Upper lobe of right lung (tissue), 1 donor: ENCODE data around the gene PGGHG. TPM values are rescaled to one million over a fixed set of nuclear protein-coding genes. Genes with fewer than 3 reads are reported as not detected.
"Not testable (repeated sequence)": the region's sequence is repeated elsewhere in the genome, so short reads cannot be mapped to it uniquely, and the experiment has no call there.

Experiments used
- ATAC-seq: fragments of 200-7000 bp; cut with Tn5 transposase; one replicate; pipeline ENCODE4 v1.9.1; 2020; ENCODE audit warnings: mild to moderate bottlenecking, moderate library complexity
- DNase-seq: peaks from one replicate; pipeline ENCODE4 v3.0.0-alpha.2; 2020
- H3K27ac ChIP-seq: fragments of 200-600 bp; one replicate; pipeline ENCODE4 v1.8.0; 2022
- H3K27me3 ChIP-seq: fragments of 200-600 bp; one replicate; pipeline ENCODE4 v1.8.0; 2022; ENCODE audit warnings: mild to moderate bottlenecking
- H3K36me3 ChIP-seq: fragments of 200-600 bp; one replicate; pipeline ENCODE4 v1.8.0; 2022
- H3K4me1 ChIP-seq: fragments of 200-600 bp; one replicate; pipeline ENCODE4 v1.8.0; 2022
- H3K4me3 ChIP-seq: fragments of 200-600 bp; one replicate; pipeline ENCODE4 v1.8.0; 2022; ENCODE audit warnings: mild to moderate bottlenecking
- H3K9me3 ChIP-seq: fragments of 200-600 bp; one replicate; pipeline ENCODE4 v1.8.0; 2022
- CTCF ChIP-seq: fragments of 200-600 bp; IDR thresholded peaks from one replicate; pipeline ENCODE4 v1.8.0; 2022; ENCODE audit warnings: antibody characterized with exemption
- intact Hi-C: fragments of 100-400 bp; cut with DNase I; formaldehyde crosslinking; loops from one replicate; pipeline ENCODE4 v1.11.0; 2022
- total RNA-seq: library from RNA; stranded (reverse); fragmentation: NEBNext Ultra II Directional; extraction: Animal tissue kit (Norgen Biotek cat#: 25700); gene quantifications from one replicate; pipeline ENCODE4 v1.2.1, GENCODE V29; 2021
- donor health status: DM: no; HTN: yes; CAD: no; lungs with severe emphysema.

Gene PGGHG
- total RNA-seq, 1 donor from 2014 or later = 105 TPM

- DNase-seq, intact Hi-C loops, H3K27me3 ChIP-seq, H3K36me3 ChIP-seq, H3K9me3 ChIP-seq: not testable (repeated sequence)
- Histone ChIP-seq H3K4me1 (peaks cover 39% of the 10 kb centered on the region), H3K27ac (peak overlapping the region; percentile 89), H3K4me3 (peak overlapping the region; percentile 59)
- peak; percentile 9 for ATAC-seq
Observed at GRCh38 chr11:309979-310572, 21.1 kb downstream of the PGGHG start.

GRCh38 chr11:311013-311748 is 22.3 kb downstream of the PGGHG start:
- H3K27me3 ChIP-seq, H3K36me3 ChIP-seq, DNase-seq, intact Hi-C loops, H3K9me3 ChIP-seq: not testable (repeated sequence)
- peak; percentile 79 for ATAC-seq
- Histone ChIP-seq H3K4me3 (peak overlapping the region; percentile 43), H3K4me1 (peaks cover 37% of the 10 kb centered on the region), H3K27ac (peak overlapping the region; percentile 59)

GRCh38 chr11:312092-312816 is 23.3 kb downstream of the PGGHG start:
- no peak for DNase-seq
- TF ChIP-seq CTCF = no peak
- Histone ChIP-seq H3K27me3 (no peaks in the 10 kb centered on the region), H3K4me3 (peak overlapping the region; percentile 43), H3K27ac (peak overlapping the region; percentile 89), H3K36me3 (no peaks in the 10 kb centered on the region), H3K4me1 (peaks cover 32% of the 10 kb centered on the region), H3K9me3 (no peaks in the 10 kb centered on the region)
- intact Hi-C loops = no loop called here
- no peak for ATAC-seq

- Histone ChIP-seq H3K27ac (peak overlapping the region; percentile 89), H3K4me1 (peaks cover 36% of the 10 kb centered on the region), H3K36me3 (no peaks in the 10 kb centered on the region), H3K9me3 (no peaks in the 10 kb centered on the region), H3K4me3 (peak overlapping the region; percentile 62), H3K27me3 (no peaks in the 10 kb centered on the region)
- no peak for DNase-seq
- no peak for ATAC-seq
- no peak for TF ChIP-seq CTCF
- intact Hi-C loops = no loop called here
Observed at GRCh38 chr11:313304-313786, 24.4 kb downstream of the PGGHG start.

- peak; percentile 73 for DNase-seq
- H3K27me3 ChIP-seq = no peaks in the 10 kb centered on the region
- H3K36me3 ChIP-seq = no peaks in the 10 kb centered on the region
- peak within 1 kb of the TSS; percentile 62 for H3K4me3 ChIP-seq
- peaks cover 36% of the 10 kb centered on the region for H3K4me1 ChIP-seq
- peak; percentile 1 for ATAC-seq
- intact Hi-C loops = no loop called here
- no peak for TF ChIP-seq CTCF
- no peaks in the 10 kb centered on the region for H3K9me3 ChIP-seq
- H3K27ac ChIP-seq = peak within 1 kb of the TSS; percentile 89
Observed at GRCh38 chr11:313787-314553, 25.0 kb downstream of the PGGHG start, which contains the start of gene IFITM1. Gene IFITM1, plus strand, starts transcription at chr11:314040. Its CDS starts 131 bp downstream, at chr11:314171.

- intact Hi-C loops, H3K27me3 ChIP-seq, ATAC-seq, DNase-seq, H3K9me3 ChIP-seq, H3K36me3 ChIP-seq: not testable (repeated sequence)
- peaks cover 34% of the 10 kb centered on the region for H3K4me1 ChIP-seq
- peak overlapping the region; percentile 62 for H3K4me3 ChIP-seq
- H3K27ac ChIP-seq = peak overlapping the region; percentile 89
Observed at GRCh38 chr11:314554-314875, 25.6 kb downstream of the PGGHG start.
